NOMO-1 (cell line): ENCODE results near the gene TBC1D24.

ENCODE experiments used
- DNase-seq, 2 experiments: peaks; one replicate each; lab custom pipeline; 2025; ENCODE audit not compliant: unreplicated experiment in 2 of 2; lab: John Stamatoyannopoulos, UW

TBC1D24 gene

GRCh38 chr16:2497695-2498484, 23.0 kb downstream of the TBC1D24 start:
- DNase-seq: no peak

- no peak for DNase-seq
Measured at GRCh38 chr16:2498531-2499253, 23.8 kb downstream of the TBC1D24 start.

- no peak for DNase-seq
Measured at GRCh38 chr16:2499454-2499853, 24.5 kb downstream of the TBC1D24 start.

- no peak for DNase-seq
Measured at GRCh38 chr16:2499890-2500429, 25.0 kb downstream of the TBC1D24 start.

GRCh38 chr16:2500430-2500917, 25.5 kb downstream of the TBC1D24 start:
- DNase-seq: no peak

GRCh38 chr16:2500918-2501750, 26.2 kb downstream of the TBC1D24 start:
- DNase-seq: peak; percentile 50 to 77

- DNase-seq: no peak
Measured at GRCh38 chr16:2501946-2502895, 27.3 kb downstream of the TBC1D24 start.

GRCh38 chr16:2505695-2506094, 30.8 kb downstream of the TBC1D24 start:
- no peak for DNase-seq

GRCh38 chr16:2507052-2507659, 32.2 kb downstream of the TBC1D24 start:
- peak; percentile 80 to 86 for DNase-seq

- peak; percentile 58 to 77 for DNase-seq
Measured at GRCh38 chr16:2507665-2508064, 32.7 kb downstream of the TBC1D24 start.

GRCh38 chr16:2508722-2509400, 33.9 kb downstream of the TBC1D24 start:
- DNase-seq: no peak

- DNase-seq: no peak
Measured at GRCh38 chr16:2511128-2511800, 36.3 kb downstream of the TBC1D24 start.

- no peak for DNase-seq
Measured at GRCh38 chr16:2511996-2512734, 37.2 kb downstream of the TBC1D24 start.

GRCh38 chr16:2512735-2513404, 37.9 kb downstream of the TBC1D24 start:
- no peak for DNase-seq

- DNase-seq: peak; percentile 76 to 90
Measured at GRCh38 chr16:2513405-2514332, 38.7 kb downstream of the TBC1D24 start, which contains the start of gene ATP6V0C. TSS of gene ATP6V0C (plus strand) at chr16:2513952. CDS start at chr16:2514104, 152 bp downstream.
